ENCODE data around the gene PTCRA. TPM values are rescaled to one million over a fixed set of nuclear protein-coding genes. Genes with fewer than 3 reads are reported as not detected.
A peak's percentile ranks its signal among the peaks of the same experiment; 100 is the strongest.

PTCRA gene
- total and polyA plus RNA-seq, 2 experiments from 2014 or later: not detected

DNA sequence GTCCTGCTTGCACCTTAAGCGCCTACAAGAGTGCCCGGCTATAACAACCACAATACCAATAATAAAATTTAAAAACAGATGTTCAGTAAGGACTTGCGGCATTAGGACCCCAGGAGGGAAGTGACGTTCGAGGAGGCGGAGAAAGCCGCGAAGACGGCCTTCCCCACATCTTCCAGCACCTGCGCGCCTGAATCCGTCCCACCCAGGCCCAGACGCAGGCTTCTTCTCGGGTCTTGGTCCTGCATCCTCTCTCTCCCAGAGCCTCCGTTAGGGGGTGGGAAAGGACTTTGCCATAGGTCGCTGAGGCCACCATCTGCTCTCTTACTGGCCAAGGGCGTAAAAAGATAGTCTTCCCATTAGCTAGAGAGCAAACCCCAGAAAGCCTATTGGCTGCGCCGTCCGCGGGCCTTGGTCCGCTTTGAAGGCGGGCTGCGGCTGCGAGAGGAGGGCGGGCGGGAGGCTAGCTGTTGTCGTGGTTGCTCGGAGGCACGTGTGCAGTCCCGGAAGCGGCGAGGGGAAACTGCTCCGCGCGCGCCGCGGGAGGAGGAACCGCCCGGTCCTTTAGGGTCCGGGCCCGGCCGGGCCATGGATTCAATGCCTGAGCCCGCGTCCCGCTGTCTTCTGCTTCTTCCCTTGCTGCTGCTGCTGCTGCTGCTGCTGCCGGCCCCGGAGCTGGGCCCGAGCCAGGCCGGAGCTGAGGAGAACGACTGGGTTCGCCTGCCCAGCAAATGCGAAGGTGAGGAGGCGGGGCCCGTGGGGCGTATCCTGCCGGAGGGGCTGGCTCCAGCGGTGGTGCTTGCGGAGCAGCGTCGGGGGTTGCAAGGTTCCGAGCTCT is 13.3 kb downstream of the PTCRA start, which contains the start of gene CNPY3:
TSS of gene CNPY3 (plus strand) at position 495 of the 835 bp plus-strand sequence. CDS start at position 586, 91 bp downstream.
- Histone ChIP-seq H3K79me2 (replicated peaks; ENCODE audit: insufficient read depth) (peaks cover 42% of the 10 kb centered on the region), H3K27me3 (ENCODE audit: insufficient read depth) (no peaks in the 10 kb centered on the region), H3K27ac (ENCODE audit: low read depth) (peak within 1 kb of the TSS; percentile 96), H3F3A (replicated peaks; ENCODE audit: low read depth) (peaks cover 36% of the 10 kb centered on the region), H4K20me1 (replicated peaks; ENCODE audit: insufficient read depth) (peaks cover 15% of the 10 kb centered on the region; the same call in 1 of the 2 replicates), H3K9me2 (ENCODE audit: insufficient read depth) (no peaks in the 10 kb centered on the region), H3K4me2 (peak within 1 kb of the TSS; percentile 92), H3K4me3 (peak within 1 kb of the TSS; percentile 82), H3K36me3 (ENCODE audit: insufficient read depth) (peaks cover 11% of the 10 kb centered on the region), H3K4me1 (ENCODE audit: insufficient read depth) (peaks cover 26% of the 10 kb centered on the region), H2AFZ (peak within 1 kb of the TSS; percentile 25)
- H3K4me3 Mint-ChIP-seq: peak within 1 kb of the TSS; percentile 93
- peak; percentile 98 for DNase-seq (ENCODE audit: low spot score)
- peak; percentile 88 for ATAC-seq
- H3K27me3 Mint-ChIP-seq (ENCODE audit: insufficient read depth, low read depth, poor library complexity): peaks cover 19% of the 10 kb centered on the region
- H3K27ac Mint-ChIP-seq: peak within 1 kb of the TSS; percentile 98
- H3K36me3 Mint-ChIP-seq (ENCODE audit: low read depth): peaks cover 32% of the 10 kb centered on the region
- no peaks in the 10 kb centered on the region; the same call in 2 of the 3 replicates for H3K9me3 Mint-ChIP-seq
- peaks cover 28% of the 10 kb centered on the region for H3K4me1 Mint-ChIP-seq
- TF ChIP-seq CREB1 (CRISPR knock-in tag; IDR thresholded peaks at IDR 0.05; ENCODE audit: low read depth) (peak; percentile 77), POLR2AphosphoS5 (IDR thresholded peaks at IDR 0.05; ENCODE audit: low read depth) (peak; percentile 68), NANOG (IDR thresholded peaks at IDR 0.05; ENCODE audit: borderline replicate concordance) (no peak)
- TF ChIP-seq, protein P1, sequence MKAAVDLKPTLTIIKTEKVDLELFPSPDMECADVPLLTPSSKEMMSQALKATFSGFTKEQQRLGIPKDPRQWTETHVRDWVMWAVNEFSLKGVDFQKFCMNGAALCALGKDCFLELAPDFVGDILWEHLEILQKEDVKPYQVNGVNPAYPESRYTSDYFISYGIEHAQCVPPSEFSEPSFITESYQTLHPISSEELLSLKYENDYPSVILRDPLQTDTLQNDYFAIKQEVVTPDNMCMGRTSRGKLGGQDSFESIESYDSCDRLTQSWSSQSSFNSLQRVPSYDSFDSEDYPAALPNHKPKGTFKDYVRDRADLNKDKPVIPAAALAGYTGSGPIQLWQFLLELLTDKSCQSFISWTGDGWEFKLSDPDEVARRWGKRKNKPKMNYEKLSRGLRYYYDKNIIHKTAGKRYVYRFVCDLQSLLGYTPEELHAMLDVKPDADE (IDR thresholded peaks at IDR 0.05): 0 out of 2 replicates have a peak, but pooled peaks have one; percentile 11

DNA sequence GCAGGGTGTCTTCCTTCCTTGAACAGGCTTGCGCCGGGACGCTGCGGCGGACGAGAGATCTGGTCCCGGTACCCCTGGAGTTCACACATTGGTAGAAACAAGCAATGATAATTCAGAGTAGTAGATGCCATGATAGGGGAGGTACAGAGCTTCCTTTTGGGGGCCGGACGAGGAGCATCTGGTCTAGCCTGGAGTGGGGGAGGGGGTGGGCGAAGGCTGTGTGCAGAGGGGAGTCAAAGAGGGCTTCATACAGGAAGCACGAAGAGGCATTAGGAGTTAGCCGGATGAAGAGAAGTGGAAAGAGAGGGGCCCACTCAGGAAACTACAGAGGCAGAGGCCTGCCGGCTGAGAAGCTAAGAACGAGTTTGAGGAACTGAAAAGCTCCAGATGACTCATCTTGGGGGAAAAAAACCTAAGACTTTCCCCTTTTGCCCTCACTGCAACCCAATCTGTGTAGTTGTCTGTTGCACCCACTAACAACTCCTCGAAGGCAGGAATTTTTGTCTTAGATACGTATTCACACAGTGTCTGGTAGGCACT is 14.0 kb downstream of the PTCRA start:
- Mint-ChIP-seq H3K9me3 (no peaks in the 10 kb centered on the region; the same call in 2 of the 3 replicates), H3K27ac (peak overlapping the region; percentile 98), H3K4me3 (peak overlapping the region; percentile 93), H3K27me3 (ENCODE audit: insufficient read depth, low read depth, poor library complexity) (peaks cover 19% of the 10 kb centered on the region), H3K36me3 (ENCODE audit: low read depth) (peaks cover 39% of the 10 kb centered on the region), H3K4me1 (peaks cover 28% of the 10 kb centered on the region)
- H2AFZ ChIP-seq: no peak overlapping the region; the same call in none of the 2 replicates
- DNase-seq (ENCODE audit: low spot score) (no peak), ATAC-seq (peak; percentile 24)
- H3K9me2 ChIP-seq (ENCODE audit: insufficient read depth): no peaks in the 10 kb centered on the region
- H3K27ac ChIP-seq (ENCODE audit: low read depth): peak overlapping the region; percentile 96
- peaks cover 39% of the 10 kb centered on the region for H3F3A ChIP-seq (replicated peaks; ENCODE audit: low read depth)
- H3K79me2 ChIP-seq (replicated peaks; ENCODE audit: insufficient read depth): peaks cover 45% of the 10 kb centered on the region
- peaks cover 26% of the 10 kb centered on the region for H3K4me1 ChIP-seq (ENCODE audit: insufficient read depth)
- peaks cover 14% of the 10 kb centered on the region for H3K36me3 ChIP-seq (ENCODE audit: insufficient read depth)
- H3K27me3 ChIP-seq (ENCODE audit: insufficient read depth): no peaks in the 10 kb centered on the region
- peaks cover 15% of the 10 kb centered on the region; the same call in 1 of the 2 replicates for H4K20me1 ChIP-seq (replicated peaks; ENCODE audit: insufficient read depth)
- peak overlapping the region; percentile 82 for H3K4me3 ChIP-seq
- peak overlapping the region; percentile 92 for H3K4me2 ChIP-seq
- TF ChIP-seq JUNB (IDR thresholded peaks at IDR 0.05; ENCODE audit: unreplicated experiment): no peak
- TF ChIP-seq NANOG (IDR thresholded peaks at IDR 0.05; ENCODE audit: borderline replicate concordance): no peak; the same call in 1 of the 2 replicates
- TF ChIP-seq CREB1 (CRISPR knock-in tag; IDR thresholded peaks at IDR 0.05; ENCODE audit: low read depth): no peak
- TF ChIP-seq, protein P2, sequence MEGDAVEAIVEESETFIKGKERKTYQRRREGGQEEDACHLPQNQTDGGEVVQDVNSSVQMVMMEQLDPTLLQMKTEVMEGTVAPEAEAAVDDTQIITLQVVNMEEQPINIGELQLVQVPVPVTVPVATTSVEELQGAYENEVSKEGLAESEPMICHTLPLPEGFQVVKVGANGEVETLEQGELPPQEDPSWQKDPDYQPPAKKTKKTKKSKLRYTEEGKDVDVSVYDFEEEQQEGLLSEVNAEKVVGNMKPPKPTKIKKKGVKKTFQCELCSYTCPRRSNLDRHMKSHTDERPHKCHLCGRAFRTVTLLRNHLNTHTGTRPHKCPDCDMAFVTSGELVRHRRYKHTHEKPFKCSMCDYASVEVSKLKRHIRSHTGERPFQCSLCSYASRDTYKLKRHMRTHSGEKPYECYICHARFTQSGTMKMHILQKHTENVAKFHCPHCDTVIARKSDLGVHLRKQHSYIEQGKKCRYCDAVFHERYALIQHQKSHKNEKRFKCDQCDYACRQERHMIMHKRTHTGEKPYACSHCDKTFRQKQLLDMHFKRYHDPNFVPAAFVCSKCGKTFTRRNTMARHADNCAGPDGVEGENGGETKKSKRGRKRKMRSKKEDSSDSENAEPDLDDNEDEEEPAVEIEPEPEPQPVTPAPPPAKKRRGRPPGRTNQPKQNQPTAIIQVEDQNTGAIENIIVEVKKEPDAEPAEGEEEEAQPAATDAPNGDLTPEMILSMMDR (conservative IDR thresholded peaks at IDR 0.05; ENCODE audit: low read depth in 2 of 2): no peak
- TF ChIP-seq, protein P1 (IDR thresholded peaks at IDR 0.05): no peak
